Prostate gland (tissue), 2 donors: ENCODE results near the gene PCDHB10. TPM values are rescaled to one million over a fixed set of nuclear protein-coding genes. Genes with fewer than 3 reads are reported as not detected.
"Not testable (repeated sequence)": the region's sequence is repeated elsewhere in the genome, so short reads cannot be mapped to it uniquely, and the experiment has no call there.

Experiments
- DNase-seq: peaks from one replicate; pipeline ENCODE4 v3.0.0-alpha.2; 2019; ENCODE audit warnings: low spot score
- H3K27ac ChIP-seq, 2 donors: fragments of 200-600 bp; sonication (generic); 2 replicates each; pipeline ENCODE4 v1.5.1; 2017 to 2019
- H3K27me3 ChIP-seq: fragments of 200-600 bp; sonication (generic); replicated peaks from 2 replicates; pipeline ENCODE4 v1.5.1; 2019; ENCODE audit not compliant: insufficient read depth
- H3K36me3 ChIP-seq, 2 donors: fragments of 200-600 bp; sonication (generic); 1 replicate in 1 of 2; 2 replicates in 1 of 2; pipeline versions ENCODE4 v1.5.1 to v1.8.1; 2017 to 2019
- H3K4me1 ChIP-seq: fragments of 200-600 bp; sonication (generic); replicated peaks from 2 replicates; pipeline ENCODE4 v1.5.1; 2019
- H3K4me3 ChIP-seq, 2 donors: fragments of 200-600 bp; sonication (generic); 2 replicates each; pipeline ENCODE4 v1.5.1; 2017 to 2019
- H3K9me3 ChIP-seq: fragments of 200-600 bp; sonication (generic); 2 replicates; pipeline ENCODE4 v1.5.1; 2017
- POLR2A ChIP-seq: fragments of 450-650 bp; IDR thresholded peaks from one replicate; pipeline ENCODE4 v1.6.1; 2016; ENCODE audit warnings: antibody characterized with exemption, mild to moderate bottlenecking
- POLR2AphosphoS5 ChIP-seq: sonication (generic); formaldehyde crosslinking; IDR thresholded peaks from one replicate; pipeline ENCODE4 v1.6.1; 2017; ENCODE audit warnings: antibody characterized with exemption
- WGBS: methylation state at CpG from one replicate; pipeline ENCODE4 v1.1.5; 2018; 5-methylcytosine and 5-hydroxymethylcytosine counted together
- intact Hi-C: fragments of 100-400 bp; cut with DNase I; formaldehyde crosslinking; loops from one replicate; pipeline ENCODE4 v1.14.2; 2022
- total RNA-seq, 2 donors: library from RNA; depleted of rRNA; stranded (reverse); fragments of >200 nt; gene quantifications; one replicate each; pipeline ENCODE4 v1.1.0, GENCODE V29; 2016
- TF ChIP-seq, protein P1 (sequence below), 4 experiments: fragments of 200-600 bp in 2 of 4; fragments of 450-650 bp in 2 of 4; sonication (generic) in 2 of 4; IDR thresholded peaks; 1 replicate in 3 of 4; 2 replicates in 1 of 4; pipeline ENCODE4 v1.5.1; 2016 to 2019; ENCODE audit warnings: antibody characterized with exemption in 4 of 4, mild to moderate bottlenecking in 2 of 4, moderate library complexity in 2 of 4

PCDHB10 gene
- total RNA-seq, 2 donors from 2014 or later: 0.96 to 3.5 TPM

DNA sequence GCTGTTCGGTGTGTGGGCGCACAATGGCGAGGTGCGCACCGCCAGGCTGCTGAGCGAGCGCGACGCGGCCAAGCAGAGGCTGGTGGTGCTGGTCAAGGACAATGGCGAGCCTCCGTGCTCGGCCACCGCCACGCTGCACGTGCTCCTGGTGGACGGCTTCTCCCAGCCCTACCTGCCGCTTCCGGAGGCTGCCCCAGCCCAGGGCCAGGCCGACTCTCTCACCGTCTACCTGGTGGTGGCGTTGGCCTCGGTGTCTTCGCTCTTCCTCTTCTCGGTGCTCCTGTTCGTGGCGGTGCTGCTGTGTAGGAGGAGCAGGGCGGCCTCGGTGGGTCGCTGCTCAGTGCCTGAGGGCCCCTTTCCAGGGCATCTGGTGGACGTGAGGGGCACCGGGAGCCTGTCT is 12.3 kb upstream of the PCDHB10 start:
- DNase-seq, H3K36me3 ChIP-seq, H3K9me3 ChIP-seq, intact Hi-C loops, H3K27ac ChIP-seq, H3K27me3 ChIP-seq, H3K4me1 ChIP-seq, H3K4me3 ChIP-seq: not testable (repeated sequence)
- 32% methylated on average over 32 of the region's 32 CpGs for WGBS

DNA sequence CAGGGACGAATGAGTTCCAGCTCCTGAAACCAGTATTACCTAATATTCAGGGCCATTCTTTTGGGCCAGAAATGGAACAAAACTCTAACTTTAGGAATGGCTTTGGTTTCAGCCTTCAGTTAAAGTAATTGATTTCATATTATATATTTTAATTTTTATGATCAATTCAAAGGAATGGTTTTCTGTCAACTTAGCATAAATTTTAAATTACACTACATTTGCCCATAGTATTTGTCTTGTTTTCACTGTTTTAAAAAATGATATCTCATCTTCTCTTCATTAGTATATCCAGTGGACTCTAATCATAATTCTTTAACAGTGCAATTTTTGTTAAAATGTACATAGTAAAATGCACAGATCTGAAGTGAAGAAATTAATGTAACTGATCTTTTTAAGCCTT is 11.8 kb upstream of the PCDHB10 start:
- 12% methylated on average over 1 of the region's 1 CpG for WGBS
- TF ChIP-seq POLR2AphosphoS5 (no peak), POLR2A (no peak)
- TF ChIP-seq, protein P1, sequence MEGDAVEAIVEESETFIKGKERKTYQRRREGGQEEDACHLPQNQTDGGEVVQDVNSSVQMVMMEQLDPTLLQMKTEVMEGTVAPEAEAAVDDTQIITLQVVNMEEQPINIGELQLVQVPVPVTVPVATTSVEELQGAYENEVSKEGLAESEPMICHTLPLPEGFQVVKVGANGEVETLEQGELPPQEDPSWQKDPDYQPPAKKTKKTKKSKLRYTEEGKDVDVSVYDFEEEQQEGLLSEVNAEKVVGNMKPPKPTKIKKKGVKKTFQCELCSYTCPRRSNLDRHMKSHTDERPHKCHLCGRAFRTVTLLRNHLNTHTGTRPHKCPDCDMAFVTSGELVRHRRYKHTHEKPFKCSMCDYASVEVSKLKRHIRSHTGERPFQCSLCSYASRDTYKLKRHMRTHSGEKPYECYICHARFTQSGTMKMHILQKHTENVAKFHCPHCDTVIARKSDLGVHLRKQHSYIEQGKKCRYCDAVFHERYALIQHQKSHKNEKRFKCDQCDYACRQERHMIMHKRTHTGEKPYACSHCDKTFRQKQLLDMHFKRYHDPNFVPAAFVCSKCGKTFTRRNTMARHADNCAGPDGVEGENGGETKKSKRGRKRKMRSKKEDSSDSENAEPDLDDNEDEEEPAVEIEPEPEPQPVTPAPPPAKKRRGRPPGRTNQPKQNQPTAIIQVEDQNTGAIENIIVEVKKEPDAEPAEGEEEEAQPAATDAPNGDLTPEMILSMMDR (IDR thresholded peaks at IDR 0.05): no peak
- Histone ChIP-seq H3K4me3 (no peak overlapping the region), H3K27ac (no peak overlapping the region), H3K4me1 (no peaks in the 10 kb centered on the region), H3K9me3 (peaks cover 3% of the 10 kb centered on the region), H3K27me3 (no peaks in the 10 kb centered on the region), H3K36me3 (no peaks in the 10 kb centered on the region)
- DNase-seq: no peak
- intact Hi-C loops: no loop called here

DNA sequence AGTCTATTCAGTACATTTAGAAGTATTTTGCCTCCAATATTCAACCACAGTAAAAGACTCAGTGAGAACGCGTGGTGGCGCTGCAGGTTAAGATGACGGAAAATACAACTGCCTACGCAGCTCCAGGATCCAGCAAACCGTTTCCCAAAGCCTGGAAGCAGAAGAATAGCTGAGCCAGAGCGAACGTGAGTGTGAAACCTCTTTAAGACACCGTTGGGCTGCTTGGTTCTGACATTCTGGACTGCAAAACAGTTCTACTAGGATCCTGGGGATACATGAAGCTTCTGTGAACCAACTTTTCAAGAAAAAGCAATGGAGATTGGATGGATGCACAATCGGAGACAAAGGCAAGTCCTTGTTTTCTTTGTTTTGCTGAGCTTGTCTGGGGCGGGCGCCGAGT is 9.9 kb upstream of the PCDHB10 start, which contains the start of gene PCDHB16:
Gene PCDHB16, plus strand, starts transcription at position 140 of the 400 bp plus-strand sequence. Its CDS starts 173 bp downstream, at position 313.
- intact Hi-C loops: no loop called here
- Histone ChIP-seq H3K27me3 (no peaks in the 10 kb centered on the region), H3K9me3 (peaks cover 3% of the 10 kb centered on the region), H3K36me3 (no peaks in the 10 kb centered on the region), H3K4me1 (no peaks in the 10 kb centered on the region), H3K27ac (no peak within 1 kb of the TSS), H3K4me3 (no peak within 1 kb of the TSS)
- TF ChIP-seq POLR2A: no peak
- TF ChIP-seq, protein P1 (IDR thresholded peaks at IDR 0.05): no peak
- no peak for TF ChIP-seq POLR2AphosphoS5
- DNase-seq: no peak
- 12% methylated on average over 13 of the region's 13 CpGs for WGBS

DNA sequence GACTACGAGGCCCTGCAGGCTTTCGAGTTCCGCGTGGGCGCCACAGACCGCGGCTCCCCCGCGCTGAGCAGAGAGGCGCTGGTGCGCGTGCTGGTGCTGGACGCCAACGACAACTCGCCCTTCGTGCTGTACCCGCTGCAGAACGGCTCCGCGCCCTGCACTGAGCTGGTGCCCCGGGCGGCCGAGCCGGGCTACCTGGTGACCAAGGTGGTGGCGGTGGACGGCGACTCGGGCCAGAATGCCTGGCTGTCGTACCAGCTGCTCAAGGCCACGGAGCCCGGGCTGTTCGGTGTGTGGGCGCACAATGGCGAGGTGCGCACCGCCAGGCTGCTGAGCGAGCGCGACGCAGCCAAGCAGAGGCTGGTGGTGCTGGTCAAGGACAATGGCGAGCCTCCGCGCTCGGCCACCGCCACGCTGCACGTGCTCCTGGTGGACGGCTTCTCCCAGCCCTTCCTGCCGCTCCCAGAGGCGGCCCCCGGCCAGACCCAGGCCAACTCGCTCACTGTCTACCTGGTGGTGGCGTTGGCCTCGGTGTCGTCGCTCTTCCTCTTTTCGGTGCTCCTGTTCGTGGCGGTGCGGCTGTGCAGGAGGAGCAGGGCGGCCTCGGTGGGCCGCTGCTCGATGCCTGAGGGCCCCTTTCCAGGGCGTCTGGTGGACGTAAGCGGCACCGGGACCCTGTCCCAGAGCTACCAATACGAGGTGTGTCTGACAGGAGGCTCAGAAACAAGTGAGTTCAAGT is 7.9 kb upstream of the PCDHB10 start:
- H3K4me1 ChIP-seq, DNase-seq, H3K36me3 ChIP-seq, H3K9me3 ChIP-seq, H3K27ac ChIP-seq, H3K4me3 ChIP-seq, H3K27me3 ChIP-seq, intact Hi-C loops: not testable (repeated sequence)
- WGBS: 26% methylated on average over 38 of the region's 69 CpGs

DNA sequence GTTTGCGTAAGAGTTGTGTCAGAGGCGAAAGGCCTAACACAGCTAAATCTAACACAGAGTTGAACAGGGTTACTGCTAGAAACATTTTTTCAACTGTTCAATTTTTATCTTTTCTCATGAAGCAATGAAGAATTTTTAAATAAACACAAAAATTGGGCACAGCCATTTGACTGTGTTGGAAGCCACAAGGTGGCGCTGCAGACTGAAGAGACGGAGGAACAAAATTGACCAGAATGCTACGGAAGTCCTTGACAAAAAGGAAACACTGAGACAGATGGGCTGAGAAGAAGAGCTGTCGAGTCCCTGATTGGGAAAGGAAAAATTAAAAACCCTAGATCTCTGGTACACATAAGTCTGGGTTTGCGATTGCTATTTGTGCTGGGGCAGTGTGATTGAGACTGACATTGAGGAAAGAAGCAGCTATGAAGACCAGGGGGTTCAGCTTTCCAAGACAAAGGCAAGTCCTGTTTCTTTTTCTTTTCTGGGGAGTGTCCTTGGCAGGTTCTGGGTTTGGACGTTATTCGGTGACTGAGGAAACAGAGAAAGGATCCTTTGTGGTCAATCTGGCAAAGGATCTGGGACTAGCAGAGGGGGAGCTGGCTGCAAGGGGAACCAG is 5.1 kb upstream of the PCDHB10 start, which contains the start of gene PCDHB9:
Gene PCDHB9, plus strand, starts transcription at position 265 of the 616 bp plus-strand sequence. Its CDS starts 158 bp downstream, at position 423.
- H3K4me1 ChIP-seq: no peaks in the 10 kb centered on the region
- intact Hi-C loops: no loop called here
- no peak within 1 kb of the TSS for H3K4me3 ChIP-seq
- WGBS: 13% methylated on average over 9 of the region's 9 CpGs
- no peak for DNase-seq
- H3K9me3 ChIP-seq: peaks cover 3% of the 10 kb centered on the region
- no peak within 1 kb of the TSS for H3K27ac ChIP-seq
- no peaks in the 10 kb centered on the region for H3K27me3 ChIP-seq
- H3K36me3 ChIP-seq: no peaks in the 10 kb centered on the region
- TF ChIP-seq POLR2A (no peak), POLR2AphosphoS5 (no peak)
- TF ChIP-seq, protein P1 (IDR thresholded peaks at IDR 0.05): no peak

DNA sequence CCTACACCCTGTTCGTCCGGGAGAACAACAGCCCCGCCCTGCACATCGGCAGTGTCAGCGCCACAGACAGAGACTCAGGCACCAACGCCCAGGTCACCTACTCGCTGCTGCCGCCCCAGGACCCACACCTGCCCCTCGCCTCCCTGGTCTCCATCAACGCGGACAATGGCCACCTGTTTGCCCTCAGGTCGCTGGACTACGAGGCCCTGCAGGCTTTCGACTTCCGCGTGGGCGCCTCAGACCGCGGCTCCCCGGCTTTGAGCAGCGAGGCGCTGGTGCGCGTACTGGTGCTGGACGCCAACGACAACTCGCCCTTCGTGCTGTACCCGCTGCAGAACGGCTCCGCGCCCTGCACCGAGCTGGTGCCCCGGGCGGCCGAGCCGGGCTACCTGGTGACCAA is 3.5 kb upstream of the PCDHB10 start:
- H3K4me1 ChIP-seq, H3K27ac ChIP-seq, H3K27me3 ChIP-seq, DNase-seq, H3K36me3 ChIP-seq, H3K4me3 ChIP-seq, H3K9me3 ChIP-seq, intact Hi-C loops: not testable (repeated sequence)
- WGBS: 16% methylated on average over 4 of the region's 37 CpGs

DNA sequence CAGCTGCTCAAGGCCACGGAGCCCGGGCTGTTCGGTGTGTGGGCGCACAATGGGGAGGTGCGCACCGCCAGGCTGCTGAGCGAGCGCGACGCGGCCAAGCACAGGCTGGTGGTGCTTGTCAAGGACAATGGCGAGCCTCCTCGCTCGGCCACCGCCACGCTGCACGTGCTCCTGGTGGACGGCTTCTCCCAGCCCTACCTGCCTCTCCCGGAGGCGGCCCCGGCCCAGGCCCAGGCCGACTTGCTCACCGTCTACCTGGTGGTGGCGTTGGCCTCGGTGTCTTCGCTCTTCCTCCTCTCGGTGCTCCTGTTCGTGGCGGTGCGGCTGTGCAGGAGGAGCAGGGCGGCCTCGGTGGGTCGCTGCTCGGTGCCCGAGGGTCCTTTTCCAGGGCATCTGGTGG is 3.0 kb upstream of the PCDHB10 start:
- H3K4me3 ChIP-seq, intact Hi-C loops, H3K9me3 ChIP-seq, H3K36me3 ChIP-seq, H3K4me1 ChIP-seq, H3K27ac ChIP-seq, H3K27me3 ChIP-seq, DNase-seq: not testable (repeated sequence)
- WGBS: 30% methylated on average over 24 of the region's 35 CpGs

DNA sequence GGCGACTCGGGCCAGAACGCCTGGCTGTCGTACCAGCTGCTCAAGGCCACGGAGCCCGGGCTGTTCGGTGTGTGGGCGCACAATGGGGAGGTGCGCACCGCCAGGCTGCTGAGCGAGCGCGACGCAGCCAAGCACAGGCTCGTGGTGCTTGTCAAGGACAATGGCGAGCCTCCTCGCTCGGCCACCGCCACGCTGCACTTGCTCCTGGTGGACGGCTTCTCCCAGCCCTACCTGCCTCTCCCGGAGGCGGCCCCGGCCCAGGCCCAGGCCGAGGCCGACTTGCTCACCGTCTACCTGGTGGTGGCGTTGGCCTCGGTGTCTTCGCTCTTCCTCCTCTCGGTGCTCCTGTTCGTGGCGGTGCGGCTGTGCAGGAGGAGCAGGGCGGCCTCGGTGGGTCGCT is 2.2 kb downstream of the PCDHB10 start:
- not testable (repeated sequence) for H3K27me3 ChIP-seq

More for the DNA sequence above, 2.2 kb downstream of the PCDHB10 start:
- not testable (repeated sequence) for H3K27ac ChIP-seq, H3K4me1 ChIP-seq, H3K36me3 ChIP-seq, H3K4me3 ChIP-seq, H3K9me3 ChIP-seq, DNase-seq
- 24% methylated on average over 13 of the region's 37 CpGs for WGBS
- intact Hi-C loops: loop anchor here (10.0 kb wide), 1 partner anchor 370 kb away; no protein-coding TSS in a partner anchor
